Left ventricle myocardium inferior (tissue), 1 donor: Measurements from ENCODE around the gene ATP2C2. TPM values are rescaled to one million over a fixed set of nuclear protein-coding genes. Genes with fewer than 3 reads are reported as not detected.

ENCODE experiments used
- DNase-seq: peaks from one replicate; pipeline ENCODE4 v3.0.0-alpha.2; 2020
- H3K27ac ChIP-seq: fragments of 200-600 bp; replicated peaks from 2 replicates; pipeline ENCODE4 v1.8.0; 2021
- H3K27me3 ChIP-seq: fragments of 200-600 bp; 2 replicates; pipeline ENCODE4 v1.8.0; 2021; ENCODE audit warnings: low read depth
- H3K36me3 ChIP-seq: fragments of 200-600 bp; 2 replicates; pipeline ENCODE4 v1.8.0; 2021
- H3K4me1 ChIP-seq: fragments of 200-600 bp; 2 replicates; pipeline ENCODE4 v1.8.0; 2021
- H3K4me3 ChIP-seq: fragments of 200-600 bp; 2 replicates; pipeline ENCODE4 v1.8.0; 2021; ENCODE audit warnings: mild to moderate bottlenecking, moderate library complexity
- H3K9me3 ChIP-seq: fragments of 200-600 bp; replicated peaks from 2 replicates; pipeline ENCODE4 v1.8.0; 2021
- CTCF ChIP-seq: fragments of 200-600 bp; IDR thresholded peaks from 2 replicates; pipeline ENCODE4 v1.8.0; 2021; ENCODE audit warnings: antibody characterized with exemption, mild to moderate bottlenecking, borderline replicate concordance
- intact Hi-C: fragments of 100-400 bp; cut with micrococcal nuclease; formaldehyde crosslinking; loops from one replicate; pipeline ENCODE4 v1.11.0; 2022
- total RNA-seq: library from RNA; stranded (reverse); fragmentation: NEBNext Ultra II Directional; extraction: Animal tissue kit (Norgen Biotek cat#: 25700); gene quantifications from one replicate; pipeline ENCODE4 v1.2.1, GENCODE V29; 2021
- donor health status: DM: no; HTN: yes; CAD: no; lungs with severe emphysema.

The ATP2C2 gene
- total RNA-seq, 1 donor from 2014 or later, result not detected

GRCh38 chr16:84427553-84427952, 59.2 kb downstream of the ATP2C2 start:
- DNase-seq, result no peak
- intact Hi-C loops, result no loop called here
- Histone ChIP-seq H3K36me3 (no peaks in the 10 kb centered on the region), H3K4me3 (no peak overlapping the region), H3K27ac (no peak overlapping the region), H3K9me3 (no peaks in the 10 kb centered on the region), H3K27me3 (peaks cover 59% of the 10 kb centered on the region), H3K4me1 (no peaks in the 10 kb centered on the region)
- no peak for TF ChIP-seq CTCF

- no peaks in the 10 kb centered on the region for H3K4me1 ChIP-seq
- TF ChIP-seq CTCF, result no peak
- peaks cover 49% of the 10 kb centered on the region for H3K27me3 ChIP-seq
- no peak overlapping the region for H3K4me3 ChIP-seq
- intact Hi-C loops, result no loop called here
- no peaks in the 10 kb centered on the region for H3K9me3 ChIP-seq
- H3K36me3 ChIP-seq, result no peaks in the 10 kb centered on the region
- DNase-seq, result no peak
- no peak overlapping the region for H3K27ac ChIP-seq
Measured at GRCh38 chr16:84430860-84431259, 62.5 kb downstream of the ATP2C2 start.

GRCh38 chr16:84434800-84435199, 66.5 kb downstream of the ATP2C2 start:
- no peak overlapping the region for H3K27ac ChIP-seq
- H3K27me3 ChIP-seq, result peaks cover 40% of the 10 kb centered on the region
- H3K9me3 ChIP-seq, result no peaks in the 10 kb centered on the region
- intact Hi-C loops, result no loop called here
- no peaks in the 10 kb centered on the region for H3K4me1 ChIP-seq
- TF ChIP-seq CTCF, result no peak
- no peak for DNase-seq
- H3K4me3 ChIP-seq, result no peak overlapping the region
- no peaks in the 10 kb centered on the region for H3K36me3 ChIP-seq

- Histone ChIP-seq H3K9me3 (no peaks in the 10 kb centered on the region), H3K4me3 (no peak overlapping the region)
- no peak for TF ChIP-seq CTCF
Measured at GRCh38 chr16:84436196-84436595, 67.9 kb downstream of the ATP2C2 start.

GRCh38 chr16:84438971-84439696, 70.8 kb downstream of the ATP2C2 start:
- intact Hi-C loops, result no loop called here
- no peak for TF ChIP-seq CTCF
- no peak for DNase-seq
- Histone ChIP-seq H3K27ac (no peak overlapping the region), H3K36me3 (no peaks in the 10 kb centered on the region), H3K4me3 (no peak overlapping the region), H3K4me1 (no peaks in the 10 kb centered on the region), H3K9me3 (no peaks in the 10 kb centered on the region), H3K27me3 (peaks cover 50% of the 10 kb centered on the region)

More at GRCh38 chr16:84436196-84436595, 67.9 kb downstream of the ATP2C2 start:
- no peaks in the 10 kb centered on the region for H3K36me3 ChIP-seq
- H3K27ac ChIP-seq, result no peak overlapping the region
- H3K4me1 ChIP-seq, result no peaks in the 10 kb centered on the region
- intact Hi-C loops, result no loop called here
- DNase-seq, result no peak
- H3K27me3 ChIP-seq, result peaks cover 42% of the 10 kb centered on the region
